Measurements from ENCODE around the gene AQP4.

Gene AQP4

GRCh38 chr18:26840965-26841364 lies 24.5 kb downstream of the AQP4 start:
- no peak overlapping the region for H3K4me3 ChIP-seq (ENCODE audit: low read depth, low read length)
- TF ChIP-seq CTCF (IDR thresholded peaks at IDR 0.05; ENCODE audit: borderline replicate concordance, insufficient read depth, low read depth, low read length) = no peak

- H3K4me3 ChIP-seq (ENCODE audit: low read depth, low read length) = no peak overlapping the region
- TF ChIP-seq CTCF (IDR thresholded peaks at IDR 0.05; ENCODE audit: borderline replicate concordance, insufficient read depth, low read depth, low read length) = no peak
Measured at GRCh38 chr18:26839609-26840008, 25.9 kb downstream of the AQP4 start.

- no peak for TF ChIP-seq CTCF (IDR thresholded peaks at IDR 0.05; ENCODE audit: borderline replicate concordance, insufficient read depth, low read depth, low read length)
- no peak overlapping the region for H3K4me3 ChIP-seq (ENCODE audit: low read depth, low read length)
Measured at GRCh38 chr18:26832302-26832701, 33.2 kb downstream of the AQP4 start.

GRCh38 chr18:26827581-26827980 lies 37.9 kb downstream of the AQP4 start:
- TF ChIP-seq CTCF (IDR thresholded peaks at IDR 0.05; ENCODE audit: borderline replicate concordance, insufficient read depth, low read depth, low read length) = no peak
- no peak overlapping the region for H3K4me3 ChIP-seq (ENCODE audit: low read depth, low read length)

GRCh38 chr18:26826656-26827235 lies 38.8 kb downstream of the AQP4 start:
- no peak for TF ChIP-seq CTCF (IDR thresholded peaks at IDR 0.05; ENCODE audit: borderline replicate concordance, insufficient read depth, low read depth, low read length)

GRCh38 chr18:26821181-26821580 lies 44.3 kb downstream of the AQP4 start:
- TF ChIP-seq CTCF (IDR thresholded peaks at IDR 0.05; ENCODE audit: borderline replicate concordance, insufficient read depth, low read depth, low read length) = no peak
- H3K4me3 ChIP-seq (ENCODE audit: low read depth, low read length) = no peak overlapping the region

More at GRCh38 chr18:26826656-26827235, 38.8 kb downstream of the AQP4 start:
- H3K4me3 ChIP-seq (ENCODE audit: low read depth, low read length) = no peak overlapping the region

- H3K4me3 ChIP-seq (ENCODE audit: low read depth, low read length) = no peak overlapping the region
- no peak for TF ChIP-seq CTCF (IDR thresholded peaks at IDR 0.05; ENCODE audit: borderline replicate concordance, insufficient read depth, low read depth, low read length)
Measured at GRCh38 chr18:26819046-26819445, 46.5 kb downstream of the AQP4 start.

All from GM12875 (cell line).